ENCODE results near the gene C1QA. TPM values are rescaled to one million over a fixed set of nuclear protein-coding genes. Genes with fewer than 3 reads are reported as not detected.
"Not testable (repeated sequence)": the region's sequence is repeated elsewhere in the genome, so short reads cannot be mapped to it uniquely, and the experiment has no call there.

C1QA gene
- total and polyA plus RNA-seq, 2 of the 13 experiments (the other 11 are each of a cell fraction or from before 2014, with no cell fraction given) = not detected

GRCh38 chr1:22674410-22674749 lies 38.0 kb downstream of the C1QA start:
- Histone ChIP-seq H3K9me3 (ENCODE audit: low read length) (no peaks in the 10 kb centered on the region), H3K4me1 (ENCODE audit: insufficient read depth, low read length) (no peaks in the 10 kb centered on the region), H3K79me2 (ENCODE audit: insufficient read depth, low read length) (no peaks in the 10 kb centered on the region), H3K9ac (ENCODE audit: insufficient read depth, low read depth, low read length) (no peak overlapping the region), H3K27ac (ENCODE audit: extremely low read length, insufficient read depth, low read length) (no peak overlapping the region), H3K4me3 (replicated peaks in 1 of 3; ENCODE audit: insufficient read depth in 1 of 3, low read depth in 2 of 3, low read length in 3 of 3) (no peak overlapping the region), H3K4me2 (ENCODE audit: low read depth, low read length) (no peak overlapping the region), H4K20me1 (ENCODE audit: insufficient read depth, low read length) (no peaks in the 10 kb centered on the region), H3K36me3 (replicated peaks in 1 of 2; ENCODE audit: control insufficient read depth in 1 of 2, insufficient read depth in 2 of 2, low read length in 2 of 2) (no peaks in the 10 kb centered on the region), H2AFZ (ENCODE audit: low read length) (no peak overlapping the region), H3K27me3 (ENCODE audit: control insufficient read depth in 1 of 2, insufficient read depth in 2 of 2, low read length in 2 of 2) (peaks cover 3 to 6% of the 10 kb centered on the region in 2 experiments; a peak in 1 of 5 replicates)
- no peak for DNase-seq (ENCODE audit: low spot score)
- TF ChIP-seq ZZZ3 (CRISPR knock-in tag; IDR thresholded peaks at IDR 0.05; ENCODE audit: borderline replicate concordance) = no peak
- TF ChIP-seq YY1 (IDR thresholded peaks at IDR 0.05; ENCODE audit: insufficient read depth, insufficient replicate concordance, low read depth, low read length) = no peak
- TF ChIP-seq BRF2 (CRISPR knock-in tag; IDR thresholded peaks at IDR 0.05) = no peak
- TF ChIP-seq RARG (CRISPR knock-in tag; IDR thresholded peaks at IDR 0.05; ENCODE audit: low read depth) = no peak
- TF ChIP-seq, protein P1, sequence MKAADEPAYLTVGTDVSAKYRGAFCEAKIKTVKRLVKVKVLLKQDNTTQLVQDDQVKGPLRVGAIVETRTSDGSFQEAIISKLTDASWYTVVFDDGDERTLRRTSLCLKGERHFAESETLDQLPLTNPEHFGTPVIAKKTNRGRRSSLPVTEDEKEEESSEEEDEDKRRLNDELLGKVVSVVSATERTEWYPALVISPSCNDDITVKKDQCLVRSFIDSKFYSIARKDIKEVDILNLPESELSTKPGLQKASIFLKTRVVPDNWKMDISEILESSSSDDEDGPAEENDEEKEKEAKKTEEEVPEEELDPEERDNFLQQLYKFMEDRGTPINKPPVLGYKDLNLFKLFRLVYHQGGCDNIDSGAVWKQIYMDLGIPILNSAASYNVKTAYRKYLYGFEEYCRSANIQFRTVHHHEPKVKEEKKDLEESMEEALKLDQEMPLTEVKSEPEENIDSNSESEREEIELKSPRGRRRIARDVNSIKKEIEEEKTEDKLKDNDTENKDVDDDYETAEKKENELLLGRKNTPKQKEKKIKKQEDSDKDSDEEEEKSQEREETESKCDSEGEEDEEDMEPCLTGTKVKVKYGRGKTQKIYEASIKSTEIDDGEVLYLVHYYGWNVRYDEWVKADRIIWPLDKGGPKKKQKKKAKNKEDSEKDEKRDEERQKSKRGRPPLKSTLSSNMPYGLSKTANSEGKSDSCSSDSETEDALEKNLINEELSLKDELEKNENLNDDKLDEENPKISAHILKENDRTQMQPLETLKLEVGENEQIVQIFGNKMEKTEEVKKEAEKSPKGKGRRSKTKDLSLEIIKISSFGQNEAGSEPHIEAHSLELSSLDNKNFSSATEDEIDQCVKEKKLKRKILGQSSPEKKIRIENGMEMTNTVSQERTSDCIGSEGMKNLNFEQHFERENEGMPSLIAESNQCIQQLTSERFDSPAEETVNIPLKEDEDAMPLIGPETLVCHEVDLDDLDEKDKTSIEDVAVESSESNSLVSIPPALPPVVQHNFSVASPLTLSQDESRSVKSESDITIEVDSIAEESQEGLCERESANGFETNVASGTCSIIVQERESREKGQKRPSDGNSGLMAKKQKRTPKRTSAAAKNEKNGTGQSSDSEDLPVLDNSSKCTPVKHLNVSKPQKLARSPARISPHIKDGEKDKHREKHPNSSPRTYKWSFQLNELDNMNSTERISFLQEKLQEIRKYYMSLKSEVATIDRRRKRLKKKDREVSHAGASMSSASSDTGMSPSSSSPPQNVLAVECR (CRISPR knock-in tag; IDR thresholded peaks at IDR 0.05; ENCODE audit: borderline replicate concordance) = no peak
- TF ChIP-seq JUND (CRISPR knock-in tag; IDR thresholded peaks at IDR 0.05) = no peak
- TF ChIP-seq ZNF687 (CRISPR knock-in tag; IDR thresholded peaks at IDR 0.05) = no peak
- TF ChIP-seq ZNF678 (CRISPR knock-in tag; IDR thresholded peaks at IDR 0.05) = no peak
- TF ChIP-seq EED (CRISPR knock-in tag; IDR thresholded peaks at IDR 0.05) = no peak
- FAIRE-seq = no peak
- CTCF ChIA-PET (ENCODE audit: low intra/inter-chr PET ratio, low total read pairs) = interaction anchor here (1.0 to 2.4 kb wide), 2 partner anchors 256 to 290 kb away, joined by 3 to 17 read pairs; no protein-coding TSS in a partner anchor
- intact Hi-C loops (cut with micrococcal nuclease; ENCODE audit: unreplicated experiment) = no loop called here
- in situ Hi-C loops (cut with HindIII; ENCODE audit: extremely low pct_ligation_motif_present, low pct_unique_long_range_greater_than_20kb) = no loop called here
- 0% methylated on average over 1 of the region's 1 CpG for WGBS (ENCODE audit: low lambda C conversion rate)
- no peak for ATAC-seq
- POLR2A ChIA-PET = no interaction called here
- no TSS peak for BruUV-seq (replicated peaks)

- H3K4me3 ChIP-seq (replicated peaks in 1 of 3; ENCODE audit: insufficient read depth in 1 of 3, low read depth in 2 of 3, low read length in 3 of 3); H3K4me2 ChIP-seq (ENCODE audit: low read depth, low read length); H3K36me3 ChIP-seq (replicated peaks in 1 of 2; ENCODE audit: control insufficient read depth in 1 of 2, insufficient read depth in 2 of 2, low read length in 2 of 2); intact Hi-C loops (cut with micrococcal nuclease; ENCODE audit: unreplicated experiment); H3K9me3 ChIP-seq (ENCODE audit: low read length); H3K9ac ChIP-seq (ENCODE audit: insufficient read depth, low read depth, low read length); ATAC-seq; H3K27me3 ChIP-seq (ENCODE audit: control insufficient read depth in 1 of 2, insufficient read depth in 2 of 2, low read length in 2 of 2); H2AFZ ChIP-seq (ENCODE audit: low read length); H3K79me2 ChIP-seq (ENCODE audit: insufficient read depth, low read length); BruUV-seq (replicated peaks); in situ Hi-C loops (cut with HindIII; ENCODE audit: extremely low pct_ligation_motif_present, low pct_unique_long_range_greater_than_20kb); FAIRE-seq; H3K27ac ChIP-seq (ENCODE audit: extremely low read length, insufficient read depth, low read length); DNase-seq (ENCODE audit: low spot score); H3K4me1 ChIP-seq (ENCODE audit: insufficient read depth, low read length); H4K20me1 ChIP-seq (ENCODE audit: insufficient read depth, low read length); POLR2A ChIA-PET; CTCF ChIA-PET (ENCODE audit: low intra/inter-chr PET ratio, low total read pairs): not testable (repeated sequence)
- WGBS (ENCODE audit: low lambda C conversion rate) = 49% methylated on average over 15 of the region's 15 CpGs
These were observed 39.7 kb downstream of the C1QA start for GRCh38 chr1:22676151-22676550.

Measured in HepG2 (cell line).